Measurements from ENCODE around the gene TAB2. TPM values are rescaled to one million over a fixed set of nuclear protein-coding genes. Genes with fewer than 3 reads are reported as not detected.

The TAB2 gene
- total and polyA plus RNA-seq, 2 donors (not counting 3 experiments of a cell fraction or from before 2014, with no cell fraction given) = 26.0 to 37.4 TPM

GRCh38 chr6:149435919-149436586, 118.5 kb downstream of the TAB2 start:
- no peaks in the 10 kb centered on the region for H3K27me3 ChIP-seq (ENCODE audit: control insufficient read depth in 2 of 2, insufficient read depth in 2 of 2, low read length in 2 of 2)
- no peaks in the 10 kb centered on the region for H3K79me2 ChIP-seq (ENCODE audit: control insufficient read depth, insufficient read depth, low read length)
- H3K9me1 ChIP-seq (replicated peaks; ENCODE audit: control insufficient read depth, extremely low read depth, insufficient read depth, low read length) = no peaks in the 10 kb centered on the region
- dilution Hi-C loops (cut with MboI; ENCODE audit: extremely low pct_ligation_motif_present, low sequenced_read_pairs) (no loop called here), intact Hi-C loops (cut with micrococcal nuclease) (no loop called here)
- DNase-seq (ENCODE audit: low read depth, low spot score) (no peak), FAIRE-seq (no peak)
- TF ChIP-seq GATA2 (IDR thresholded peaks at IDR 0.05; ENCODE audit: insufficient read depth, insufficient read length, low read depth, low read length) (no peak), FOS (IDR thresholded peaks at IDR 0.05; ENCODE audit: borderline replicate concordance, insufficient read depth, low read length) (no peak), JUN (IDR thresholded peaks at IDR 0.05; ENCODE audit: borderline replicate concordance, insufficient read depth, insufficient read length, low read depth) (no peak), POLR2AphosphoS5 (IDR thresholded peaks at IDR 0.05; ENCODE audit: insufficient read depth, low read depth, low read length) (no peak), EZH2 (IDR thresholded peaks at IDR 0.05; ENCODE audit: borderline replicate concordance, low read depth, low read length, severe bottlenecking) (no peak), POLR2A (IDR thresholded peaks at IDR 0.05; ENCODE audit: low read depth, low read length) (no peak), CTCF (IDR thresholded peaks at IDR 0.05; ENCODE audit: extremely low read depth in 1 of 2, insufficient read depth in 1 of 2, low read depth in 1 of 2, low read length in 2 of 2) (no peak), MYC (IDR thresholded peaks at IDR 0.05; ENCODE audit: low read depth, low read length) (no peak)
- TF ChIP-seq, protein P1, sequence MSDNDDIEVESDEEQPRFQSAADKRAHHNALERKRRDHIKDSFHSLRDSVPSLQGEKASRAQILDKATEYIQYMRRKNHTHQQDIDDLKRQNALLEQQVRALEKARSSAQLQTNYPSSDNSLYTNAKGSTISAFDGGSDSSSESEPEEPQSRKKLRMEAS (IDR thresholded peaks at IDR 0.05; ENCODE audit: insufficient read depth, insufficient read length) = no peak
- H3K9ac ChIP-seq (replicated peaks; ENCODE audit: extremely low read depth, insufficient read depth, low read length) = no peak overlapping the region
- BruUV-seq (replicated peaks) = no TSS peak
- H3K4me2 ChIP-seq (ENCODE audit: insufficient read depth, low read length) = no peak overlapping the region
- ChIA-PET POLR2A (no interaction called here), CTCF (interaction anchor here (0.9 kb wide), 1 partner anchor 354 kb away, joined by 3 read pairs; no protein-coding TSS in a partner anchor)
- H3K27ac ChIP-seq (ENCODE audit: insufficient read depth, low read depth, low read length) = no peak overlapping the region
- no peaks in the 10 kb centered on the region for H4K20me1 ChIP-seq (replicated peaks; ENCODE audit: control insufficient read depth, extremely low read depth, insufficient read depth, low read length)
- no peak overlapping the region for H2AFZ ChIP-seq (ENCODE audit: low read depth, low read length)
- H3K36me3 ChIP-seq (ENCODE audit: control insufficient read depth in 2 of 2, extremely low read depth in 1 of 2, insufficient read depth in 2 of 2, low read length in 2 of 2) = no peaks in the 10 kb centered on the region
- H3K4me3 ChIP-seq (replicated peaks in 1 of 3; ENCODE audit: insufficient read depth in 1 of 3, low read depth in 1 of 3, low read length in 3 of 3) = no peak overlapping the region
- H3K9me3 ChIP-seq (replicated peaks; ENCODE audit: control insufficient read depth, insufficient read depth, low read length) = no peaks in the 10 kb centered on the region
- no peaks in the 10 kb centered on the region for H3K4me1 ChIP-seq (ENCODE audit: control insufficient read depth, extremely low read depth, insufficient read depth, low read length)

Measured in endothelial cell of umbilical vein (primary cell).